HepG2 (cell line): ENCODE data around the gene SREBF1. TPM values are rescaled to one million over a fixed set of nuclear protein-coding genes. Genes with fewer than 3 reads are reported as not detected.

ENCODE experiments used
- ATAC-seq: fragments of 200-7000 bp; cut with Tn5 transposase; 3 replicates; pipeline ENCODE4 v1.9.1; 2020; ENCODE audit warnings: mild to moderate bottlenecking, moderate library complexity
- BruUV-seq: library from RNA; stranded (reverse); fragments of 400-500 nt; replicated peaks from 2 replicates; lab custom pipeline; 2021; lab: Mats Ljungman, UMichigan
- CTCF ChIA-PET: fragments of 300-600 bp; formaldehyde crosslinking; extraction: SDS; loops from one replicate; lab custom pipeline; 2021; ENCODE audit warnings: low total read pairs, inconsistent platforms, low intra/inter-chr PET ratio; lab: Yijun Ruan, JAX
- POLR2A ChIA-PET: fragments of 350-600 bp; sonication (Branson Sonifier 250); formaldehyde crosslinking; loops from one replicate; lab custom pipeline; 2020; ENCODE audit warnings: antibody characterized with exemption, inconsistent platforms; lab: Yijun Ruan, JAX
- DNase-seq: peaks from one replicate; pipeline ENCODE4 v3.0.0-alpha.2; 2015; ENCODE audit warnings: low spot score
- FAIRE-seq: peaks from 3 replicates; lab custom pipeline; 2011; peaks lifted over from hg19 to GRCh38; lab: Jason Lieb, UNC
- H2AFZ ChIP-seq: one replicate; pipeline ENCODE4 v1.6.1; 2011; ENCODE audit warnings: low read length, inconsistent platforms
- H3K27ac ChIP-seq: fragments of 300-600 bp; 3 replicates; pipeline ENCODE4 v1.8.0; 2011; ENCODE audit warnings: mixed run types, mild to moderate bottlenecking, mixed read lengths, low read length, inconsistent platforms; ENCODE audit not compliant: insufficient read depth; ENCODE audit errors: extremely low read length
- H3K27me3 ChIP-seq, 2 experiments: fragments of 200-600 bp in 1 of 2; 2 replicates in 1 of 2; 3 replicates in 1 of 2; pipeline versions ENCODE4 v1.6.0 to v1.8.0; 2011; ENCODE audit warnings: low read length in 2 of 2, mild to moderate bottlenecking in 2 of 2, moderate library complexity in 2 of 2, inconsistent platforms in 1 of 2; ENCODE audit not compliant: insufficient read depth in 2 of 2, control insufficient read depth in 1 of 2
- H3K36me3 ChIP-seq, 2 experiments: fragments of 200-600 bp in 1 of 2; replicated peaks in 1 of 2; 2 replicates in 1 of 2; 3 replicates in 1 of 2; pipeline versions ENCODE4 v1.5.1 to v1.8.0; 2011; ENCODE audit warnings: low read length in 2 of 2, inconsistent platforms in 1 of 2; ENCODE audit not compliant: insufficient read depth in 2 of 2, control insufficient read depth in 1 of 2
- H3K4me1 ChIP-seq: 2 replicates; pipeline ENCODE4 v1.5.1; 2012; ENCODE audit warnings: low read length, inconsistent platforms; ENCODE audit not compliant: insufficient read depth
- H3K4me2 ChIP-seq: 2 replicates; pipeline ENCODE4 v1.6.0; 2011; ENCODE audit warnings: low read depth, low read length, inconsistent platforms
- H3K4me3 ChIP-seq, 3 experiments: fragments of 200-600 bp in 1 of 3; sonication (generic), shearing (Covaris generic) in 1 of 3; replicated peaks in 1 of 3; 2 replicates each; pipeline ENCODE4 v1.5.1; 2011 to 2016; ENCODE audit warnings: low read length in 3 of 3, inconsistent platforms in 2 of 3, low read depth in 2 of 3, mild to moderate bottlenecking in 2 of 3, control low read depth in 1 of 3, mixed read lengths in 1 of 3; ENCODE audit not compliant: insufficient read depth in 1 of 3
- H3K79me2 ChIP-seq: one replicate; pipeline ENCODE4 v1.6.1; 2011; ENCODE audit warnings: low read length, inconsistent platforms; ENCODE audit not compliant: insufficient read depth
- H3K9ac ChIP-seq: 2 replicates; pipeline ENCODE4 v1.6.0; 2011; ENCODE audit warnings: mild to moderate bottlenecking, low read depth, low read length, inconsistent platforms; ENCODE audit not compliant: insufficient read depth
- H3K9me3 ChIP-seq: 2 replicates; pipeline ENCODE4 v1.5.1; 2012; ENCODE audit warnings: mild to moderate bottlenecking, low read length
- H4K20me1 ChIP-seq: 2 replicates; pipeline ENCODE4 v1.6.0; 2011; ENCODE audit warnings: inconsistent platforms, mild to moderate bottlenecking, low read length, moderate library complexity; ENCODE audit not compliant: insufficient read depth
- FIP1L1 ChIP-seq: fragments of 200-400 bp; formaldehyde crosslinking; IDR thresholded peaks from 2 replicates; pipeline ENCODE4 v1.6.1; 2018; ENCODE audit warnings: low read depth, mild to moderate bottlenecking, low read length, moderate library complexity, borderline replicate concordance; ENCODE audit not compliant: insufficient read depth
- ISX ChIP-seq: sonication (generic); formaldehyde crosslinking; conservative IDR thresholded peaks from 2 replicates; pipeline ENCODE4 v1.5.0; 2020; ENCODE audit warnings: missing genetic modification reagents
- KAT7 ChIP-seq: IDR thresholded peaks from 2 replicates; pipeline ENCODE4 v1.6.1; 2018; ENCODE audit warnings: borderline replicate concordance, missing compliant biosample characterization
- MAFF ChIP-seq: IDR thresholded peaks from 2 replicates; pipeline ENCODE4 v1.6.1; 2011; ENCODE audit warnings: low read depth, low read length, improper control_type of control experiment
- MAFK ChIP-seq, 2 experiments: IDR thresholded peaks in 1 of 2; conservative IDR thresholded peaks in 1 of 2; 2 replicates each; pipeline ENCODE4 v1.6.1; 2011; ENCODE audit warnings: improper control_type of control experiment in 2 of 2, low read length in 2 of 2
- MYC ChIP-seq: sonication (generic); formaldehyde crosslinking; IDR thresholded peaks from 2 replicates; pipeline ENCODE4 v1.9.0; 2021; ENCODE audit warnings: missing genetic modification reagents, borderline replicate concordance
- XRCC5 ChIP-seq: fragments of 200-400 bp; formaldehyde crosslinking; optimal IDR thresholded peaks from 2 replicates; pipeline ENCODE3; 2017; ENCODE audit warnings: mild to moderate bottlenecking, low read length
- WGBS: methylation state at CpG from one replicate; pipeline ENCODE4 v1.1.6; 2017; ENCODE audit warnings: low lambda C conversion rate; 5-methylcytosine and 5-hydroxymethylcytosine counted together
- in situ Hi-C: cut with HindIII; loops from 2 replicates; pipeline ENCODE4 v1.10.0; 2017; ENCODE audit warnings: low pct_unique_long_range_greater_than_20kb; ENCODE audit not compliant: extremely low pct_ligation_motif_present
- intact Hi-C: fragments of 100-400 bp; cut with micrococcal nuclease; formaldehyde crosslinking; loops from one replicate; pipeline ENCODE4 v1.10.0; 2022; ENCODE audit not compliant: unreplicated experiment
- polyA plus RNA-seq, 8 experiments: library from polyadenylated mRNA; depleted of rRNA in 3 of 8; stranded (reverse) in 7 of 8; unstranded in 1 of 8; fragments of >200 nt; fragmentation: Illumina TruSeq in 4 of 8; extraction: Trizol in 4 of 8; gene quantifications; 2 replicates each; pipeline versions ENCODE4 v1.2.1 to v1.2.3, GENCODE V29; 2011 to 2016; ENCODE audit warnings: low read depth in 4 of 8, missing spikeins in 1 of 8, mixed read lengths in 1 of 8; ENCODE audit not compliant: insufficient read depth in 1 of 8
- total RNA-seq, 5 experiments: library from RNA; depleted of rRNA; stranded (reverse); fragments of >200 nt; fragmentation: Illumina TruSeq; extraction: Trizol; gene quantifications; 2 replicates each; pipeline ENCODE4 v1.2.3, GENCODE V29; 2016; ENCODE audit warnings: low read depth in 1 of 5
- TF ChIP-seq, protein P1 (sequence below): sonication (generic); formaldehyde crosslinking; IDR thresholded peaks from 2 replicates; pipeline ENCODE4 v1.9.0; 2021; ENCODE audit warnings: missing genetic modification reagents, borderline replicate concordance

The SREBF1 gene
- total and polyA plus RNA-seq, 2 of the 13 experiments (the other 11 are each of a cell fraction or from before 2014, with no cell fraction given) = 34.3 to 38.0 TPM

- Histone ChIP-seq H4K20me1 (0 out of 2 replicates have a peak, but pooled peaks cover 3% of the 10 kb centered on the region), H3K27me3 (no peaks in the 10 kb centered on the region)
- in situ Hi-C loops = no loop called here
- FAIRE-seq = no peak
- CTCF ChIA-PET = no interaction called here
- TF ChIP-seq MAFF = peak; percentile 84
- TF ChIP-seq XRCC5 = no peak
- no peak for TF ChIP-seq ISX (CRISPR knock-in tag)
- TF ChIP-seq MYC (CRISPR knock-in tag) = no peak
- TF ChIP-seq FIP1L1 = no peak
- TF ChIP-seq, protein P1, sequence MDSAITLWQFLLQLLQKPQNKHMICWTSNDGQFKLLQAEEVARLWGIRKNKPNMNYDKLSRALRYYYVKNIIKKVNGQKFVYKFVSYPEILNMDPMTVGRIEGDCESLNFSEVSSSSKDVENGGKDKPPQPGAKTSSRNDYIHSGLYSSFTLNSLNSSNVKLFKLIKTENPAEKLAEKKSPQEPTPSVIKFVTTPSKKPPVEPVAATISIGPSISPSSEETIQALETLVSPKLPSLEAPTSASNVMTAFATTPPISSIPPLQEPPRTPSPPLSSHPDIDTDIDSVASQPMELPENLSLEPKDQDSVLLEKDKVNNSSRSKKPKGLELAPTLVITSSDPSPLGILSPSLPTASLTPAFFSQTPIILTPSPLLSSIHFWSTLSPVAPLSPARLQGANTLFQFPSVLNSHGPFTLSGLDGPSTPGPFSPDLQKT = no peak
- no peak for TF ChIP-seq KAT7 (CRISPR knock-in tag)
- TF ChIP-seq MAFK (conservative IDR thresholded peaks at IDR 0.05 in 1 of 2, IDR thresholded peaks at IDR 0.05 in 1 of 2; ENCODE audit: low read length in 2 of 2) = peak; percentile 84 to 88
- TF ChIP-seq, all 625 proteins: peak for 2
- Histone ChIP-seq H3K4me2 (no peak overlapping the region), H3K79me2 (no peaks in the 10 kb centered on the region), H3K27ac (no peak overlapping the region), H3K4me3 (no peak overlapping the region), H3K9ac (no peak overlapping the region), H3K4me1 (no peaks in the 10 kb centered on the region), H2AFZ (no peak overlapping the region), H3K36me3 (peaks cover 2 to 5% of the 10 kb centered on the region in 2 experiments; a peak in 2 of 5 replicates), H3K9me3 (no peaks in the 10 kb centered on the region)
- intact Hi-C loops = no loop called here
- no TSS peak for BruUV-seq
- 86% methylated on average over 10 of the region's 14 CpGs for WGBS
- ATAC-seq (no peak), DNase-seq (no peak)
- POLR2A ChIA-PET = no interaction called here
Measured at GRCh38 chr17:17877529-17878358, 41.0 kb upstream of the SREBF1 start.
